HepG2 (cell line): ENCODE results near the gene EFNB1. TPM values are rescaled to one million over a fixed set of nuclear protein-coding genes. Genes with fewer than 3 reads are reported as not detected.

Experiments used
- ATAC-seq: fragments of 200-7000 bp; cut with Tn5 transposase; 3 replicates; pipeline ENCODE4 v1.9.1; 2020; ENCODE audit warnings: mild to moderate bottlenecking, moderate library complexity
- BruUV-seq: library from RNA; stranded (reverse); fragments of 400-500 nt; replicated peaks from 2 replicates; lab custom pipeline; 2021; lab: Mats Ljungman, UMichigan
- CTCF ChIA-PET: fragments of 300-600 bp; formaldehyde crosslinking; extraction: SDS; loops from one replicate; lab custom pipeline; 2021; ENCODE audit warnings: low total read pairs, inconsistent platforms, low intra/inter-chr PET ratio; lab: Yijun Ruan, JAX
- POLR2A ChIA-PET: fragments of 350-600 bp; sonication (Branson Sonifier 250); formaldehyde crosslinking; loops from one replicate; lab custom pipeline; 2020; ENCODE audit warnings: antibody characterized with exemption, inconsistent platforms; lab: Yijun Ruan, JAX
- DNase-seq: peaks from one replicate; pipeline ENCODE4 v3.0.0-alpha.2; 2015; ENCODE audit warnings: low spot score
- FAIRE-seq: peaks from 3 replicates; lab custom pipeline; 2011; peaks lifted over from hg19 to GRCh38; lab: Jason Lieb, UNC
- H2AFZ ChIP-seq: one replicate; pipeline ENCODE4 v1.6.1; 2011; ENCODE audit warnings: low read length, inconsistent platforms
- H3K27ac ChIP-seq: fragments of 300-600 bp; 3 replicates; pipeline ENCODE4 v1.8.0; 2011; ENCODE audit warnings: mixed run types, mild to moderate bottlenecking, mixed read lengths, low read length, inconsistent platforms; ENCODE audit not compliant: insufficient read depth; ENCODE audit errors: extremely low read length
- H3K27me3 ChIP-seq, 2 experiments: fragments of 200-600 bp in 1 of 2; 2 replicates in 1 of 2; 3 replicates in 1 of 2; pipeline versions ENCODE4 v1.6.0 to v1.8.0; 2011; ENCODE audit warnings: low read length in 2 of 2, mild to moderate bottlenecking in 2 of 2, moderate library complexity in 2 of 2, inconsistent platforms in 1 of 2; ENCODE audit not compliant: insufficient read depth in 2 of 2, control insufficient read depth in 1 of 2
- H3K36me3 ChIP-seq, 2 experiments: fragments of 200-600 bp in 1 of 2; replicated peaks in 1 of 2; 2 replicates in 1 of 2; 3 replicates in 1 of 2; pipeline versions ENCODE4 v1.5.1 to v1.8.0; 2011; ENCODE audit warnings: low read length in 2 of 2, inconsistent platforms in 1 of 2; ENCODE audit not compliant: insufficient read depth in 2 of 2, control insufficient read depth in 1 of 2
- H3K4me1 ChIP-seq: 2 replicates; pipeline ENCODE4 v1.5.1; 2012; ENCODE audit warnings: low read length, inconsistent platforms; ENCODE audit not compliant: insufficient read depth
- H3K4me2 ChIP-seq: 2 replicates; pipeline ENCODE4 v1.6.0; 2011; ENCODE audit warnings: low read depth, low read length, inconsistent platforms
- H3K4me3 ChIP-seq, 3 experiments: fragments of 200-600 bp in 1 of 3; sonication (generic), shearing (Covaris generic) in 1 of 3; replicated peaks in 1 of 3; 2 replicates each; pipeline ENCODE4 v1.5.1; 2011 to 2016; ENCODE audit warnings: low read length in 3 of 3, inconsistent platforms in 2 of 3, low read depth in 2 of 3, mild to moderate bottlenecking in 2 of 3, control low read depth in 1 of 3, mixed read lengths in 1 of 3; ENCODE audit not compliant: insufficient read depth in 1 of 3
- H3K79me2 ChIP-seq: one replicate; pipeline ENCODE4 v1.6.1; 2011; ENCODE audit warnings: low read length, inconsistent platforms; ENCODE audit not compliant: insufficient read depth
- H3K9ac ChIP-seq: 2 replicates; pipeline ENCODE4 v1.6.0; 2011; ENCODE audit warnings: mild to moderate bottlenecking, low read depth, low read length, inconsistent platforms; ENCODE audit not compliant: insufficient read depth
- H3K9me3 ChIP-seq: 2 replicates; pipeline ENCODE4 v1.5.1; 2012; ENCODE audit warnings: mild to moderate bottlenecking, low read length
- H4K20me1 ChIP-seq: 2 replicates; pipeline ENCODE4 v1.6.0; 2011; ENCODE audit warnings: inconsistent platforms, mild to moderate bottlenecking, low read length, moderate library complexity; ENCODE audit not compliant: insufficient read depth
- BHLHE40 ChIP-seq: IDR thresholded peaks from 2 replicates; pipeline ENCODE4 v1.6.1; 2011; ENCODE audit warnings: low read length, improper control_type of control experiment
- CENPX ChIP-seq: sonication (generic); formaldehyde crosslinking; IDR thresholded peaks from 2 replicates; pipeline ENCODE4 v1.9.0; 2021; ENCODE audit warnings: mild to moderate bottlenecking, missing genetic modification reagents, moderate library complexity
- HOXA3 ChIP-seq: sonication (generic); formaldehyde crosslinking; IDR thresholded peaks from 2 replicates; pipeline ENCODE4 v1.5.0; 2020; ENCODE audit warnings: missing genetic modification reagents
- KLF11 ChIP-seq: IDR thresholded peaks from 2 replicates; pipeline ENCODE4 v1.6.1; 2016; ENCODE audit warnings: missing compliant biosample characterization
- MEIS1 ChIP-seq: sonication (generic); formaldehyde crosslinking; IDR thresholded peaks from 2 replicates; pipeline ENCODE4 v1.9.0; 2021; ENCODE audit warnings: mild to moderate bottlenecking, missing genetic modification reagents, moderate library complexity, borderline replicate concordance
- PHF20 ChIP-seq: sonication (generic); formaldehyde crosslinking; IDR thresholded peaks from 2 replicates; pipeline ENCODE4 v1.5.0; 2020; ENCODE audit warnings: mild to moderate bottlenecking, missing genetic modification reagents
- ZBTB3 ChIP-seq: sonication (generic); formaldehyde crosslinking; IDR thresholded peaks from 2 replicates; pipeline ENCODE4 v1.4.0; 2020; ENCODE audit warnings: low read depth, mild to moderate bottlenecking, moderate library complexity, missing genetic modification reagents, borderline replicate concordance
- ZBTB38 ChIP-seq: sonication (generic); formaldehyde crosslinking; IDR thresholded peaks from 2 replicates; pipeline ENCODE4 v1.5.1; 2020; ENCODE audit warnings: mild to moderate bottlenecking, missing genetic modification reagents
- ZNF3 ChIP-seq: IDR thresholded peaks from 2 replicates; pipeline ENCODE4 v1.7.0; 2017; ENCODE audit warnings: inconsistent platforms
- ZNF510 ChIP-seq: sonication (generic); formaldehyde crosslinking; IDR thresholded peaks from 2 replicates; pipeline ENCODE4 v1.4.0; 2020; ENCODE audit warnings: low read depth, mild to moderate bottlenecking, missing genetic modification reagents
- ZNF552 ChIP-seq: sonication (generic); formaldehyde crosslinking; IDR thresholded peaks from 2 replicates; pipeline ENCODE4 v1.9.0; 2022; ENCODE audit warnings: missing genetic modification reagents, mild to moderate bottlenecking, borderline replicate concordance
- ZNF589 ChIP-seq: sonication (generic); formaldehyde crosslinking; conservative IDR thresholded peaks from 2 replicates; pipeline ENCODE4 v1.8.0; 2022; ENCODE audit warnings: mild to moderate bottlenecking, moderate library complexity, missing genetic modification reagents
- ZNF615 ChIP-seq: sonication (generic); formaldehyde crosslinking; IDR thresholded peaks from 2 replicates; pipeline ENCODE4 v1.5.0; 2020; ENCODE audit warnings: mild to moderate bottlenecking, missing genetic modification reagents, borderline replicate concordance
- ZNF776 ChIP-seq: sonication (generic); formaldehyde crosslinking; IDR thresholded peaks from 2 replicates; pipeline ENCODE4 v1.4.0; 2020; ENCODE audit warnings: mild to moderate bottlenecking, missing genetic modification reagents
- WGBS: methylation state at CpG from one replicate; pipeline ENCODE4 v1.1.6; 2017; ENCODE audit warnings: low lambda C conversion rate; 5-methylcytosine and 5-hydroxymethylcytosine counted together
- in situ Hi-C: cut with HindIII; loops from 2 replicates; pipeline ENCODE4 v1.10.0; 2017; ENCODE audit warnings: low pct_unique_long_range_greater_than_20kb; ENCODE audit not compliant: extremely low pct_ligation_motif_present
- intact Hi-C: fragments of 100-400 bp; cut with micrococcal nuclease; formaldehyde crosslinking; loops from one replicate; pipeline ENCODE4 v1.10.0; 2022; ENCODE audit not compliant: unreplicated experiment
- polyA plus RNA-seq, 8 experiments: library from polyadenylated mRNA; depleted of rRNA in 3 of 8; stranded (reverse) in 7 of 8; unstranded in 1 of 8; fragments of >200 nt; fragmentation: Illumina TruSeq in 4 of 8; extraction: Trizol in 4 of 8; gene quantifications; 2 replicates each; pipeline versions ENCODE4 v1.2.1 to v1.2.3, GENCODE V29; 2011 to 2016; ENCODE audit warnings: low read depth in 4 of 8, missing spikeins in 1 of 8, mixed read lengths in 1 of 8; ENCODE audit not compliant: insufficient read depth in 1 of 8
- total RNA-seq, 5 experiments: library from RNA; depleted of rRNA; stranded (reverse); fragments of >200 nt; fragmentation: Illumina TruSeq; extraction: Trizol; gene quantifications; 2 replicates each; pipeline ENCODE4 v1.2.3, GENCODE V29; 2016; ENCODE audit warnings: low read depth in 1 of 5
- TF ChIP-seq, protein P1 (sequence below): sonication (generic); formaldehyde crosslinking; IDR thresholded peaks from 2 replicates; pipeline ENCODE4 v1.5.0; 2020; ENCODE audit warnings: missing genetic modification reagents

EFNB1 gene
- total and polyA plus RNA-seq, 2 of the 13 experiments (the other 11 are each of a cell fraction or from before 2014, with no cell fraction given): 4.0 to 4.1 TPM

DNA sequence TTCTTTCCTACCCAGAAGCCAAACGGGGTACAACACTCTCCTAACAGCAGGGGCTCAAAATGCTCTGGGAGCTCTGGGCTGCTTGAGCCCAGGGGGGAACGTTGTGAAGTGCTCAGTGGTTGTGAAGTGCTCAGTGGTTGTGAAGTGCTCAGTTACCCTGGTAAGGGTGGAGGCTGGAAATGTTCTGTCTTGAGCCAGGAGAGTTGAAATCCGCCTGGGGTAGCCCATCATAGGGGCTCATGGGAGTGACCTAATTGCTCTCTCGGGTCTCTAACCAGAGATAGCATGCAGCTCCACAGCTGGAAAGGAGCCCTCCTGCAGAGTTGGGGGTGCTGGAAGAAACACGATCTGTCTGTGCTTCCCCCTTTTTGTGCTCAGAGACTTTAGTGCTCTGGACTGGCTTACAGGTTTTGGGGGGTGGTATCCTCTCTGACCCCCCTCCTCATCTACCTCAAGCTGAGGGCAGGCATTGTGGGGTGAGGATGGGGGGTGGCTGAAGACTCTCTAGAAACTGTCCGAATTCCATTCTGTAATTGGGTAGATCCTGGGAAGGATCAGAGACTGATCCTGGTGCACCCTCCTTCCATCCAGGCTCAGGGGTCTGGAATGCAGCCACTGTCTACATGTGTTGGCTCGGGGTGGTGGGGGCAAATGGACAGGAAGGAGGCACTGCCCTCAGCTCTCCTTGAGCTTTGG lies 2.7 kb downstream of the EFNB1 start:
- ChIA-PET POLR2A (no interaction called here), CTCF (no interaction called here)
- Histone ChIP-seq H3K4me3 (peak overlapping the region in 1 of 3 experiments; percentile 16; a peak in 2 of 6 replicates), H3K4me2 (peak overlapping the region; percentile 32; the same call in 1 of the 2 replicates), H3K27ac (no peak overlapping the region), H3K27me3 (no peaks in the 10 kb centered on the region), H3K4me1 (peaks cover 11% of the 10 kb centered on the region), H3K36me3 (no peaks in the 10 kb centered on the region), H3K9me3 (no peaks in the 10 kb centered on the region), H2AFZ (no peak overlapping the region), H4K20me1 (no peaks in the 10 kb centered on the region), H3K9ac (no peak overlapping the region), H3K79me2 (no peaks in the 10 kb centered on the region)
- no peak for ATAC-seq
- DNase-seq: no peak
- TF ChIP-seq KLF11 (CRISPR knock-in tag): no peak
- TF ChIP-seq ZNF552 (CRISPR knock-in tag): no peak
- no peak for TF ChIP-seq ZBTB3 (CRISPR knock-in tag)
- TF ChIP-seq ZNF510 (CRISPR knock-in tag): no peak
- TF ChIP-seq ZNF589 (CRISPR knock-in tag): no peak
- no peak for TF ChIP-seq MEIS1
- in situ Hi-C loops: no loop called here
- intact Hi-C loops: no loop called here
- 63% methylated on average over 2 of the region's 7 CpGs for WGBS
- no TSS peak for BruUV-seq
- FAIRE-seq: no peak

GRCh38 chrX:68832101-68832416 lies 3.2 kb downstream of the EFNB1 start:
- intact Hi-C loops (no loop called here), in situ Hi-C loops (no loop called here)
- Histone ChIP-seq H3K27ac (no peak overlapping the region), H3K4me2 (no peak overlapping the region; the same call in 1 of the 2 replicates), H3K4me1 (peaks cover 6% of the 10 kb centered on the region), H3K79me2 (no peaks in the 10 kb centered on the region), H3K9me3 (no peaks in the 10 kb centered on the region), H3K27me3 (no peaks in the 10 kb centered on the region), H3K4me3 (no peak overlapping the region; a peak in 1 of 6 replicates), H4K20me1 (no peaks in the 10 kb centered on the region), H3K36me3 (no peaks in the 10 kb centered on the region), H2AFZ (no peak overlapping the region), H3K9ac (no peak overlapping the region)
- ChIA-PET CTCF (no interaction called here), POLR2A (no interaction called here)
- BruUV-seq: no TSS peak
- 71% methylated on average over 11 of the region's 11 CpGs for WGBS
- DNase-seq (no peak), FAIRE-seq (no peak), ATAC-seq (no peak)
- TF ChIP-seq ZNF776 (no peak), ZBTB38 (CRISPR knock-in tag) (peak; percentile 48; the same call in 1 of the 2 replicates), HOXA3 (CRISPR knock-in tag) (no peak), BHLHE40 (no peak), PHF20 (no peak), CENPX (no peak), ZNF3 (CRISPR knock-in tag) (no peak), ZNF615 (CRISPR knock-in tag) (no peak)
- TF ChIP-seq, protein P1, sequence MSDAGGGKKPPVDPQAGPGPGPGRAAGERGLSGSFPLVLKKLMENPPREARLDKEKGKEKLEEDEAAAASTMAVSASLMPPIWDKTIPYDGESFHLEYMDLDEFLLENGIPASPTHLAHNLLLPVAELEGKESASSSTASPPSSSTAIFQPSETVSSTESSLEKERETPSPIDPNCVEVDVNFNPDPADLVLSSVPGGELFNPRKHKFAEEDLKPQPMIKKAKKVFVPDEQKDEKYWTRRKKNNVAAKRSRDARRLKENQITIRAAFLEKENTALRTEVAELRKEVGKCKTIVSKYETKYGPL: no peak
